ENCODE data around the gene HMCN1. TPM values are rescaled to one million over a fixed set of nuclear protein-coding genes. Genes with fewer than 3 reads are reported as not detected.

Gene HMCN1
- total RNA-seq, 6 donors from 2014 or later, result 15.7 to 43.3 (median 27.2) TPM

DNA sequence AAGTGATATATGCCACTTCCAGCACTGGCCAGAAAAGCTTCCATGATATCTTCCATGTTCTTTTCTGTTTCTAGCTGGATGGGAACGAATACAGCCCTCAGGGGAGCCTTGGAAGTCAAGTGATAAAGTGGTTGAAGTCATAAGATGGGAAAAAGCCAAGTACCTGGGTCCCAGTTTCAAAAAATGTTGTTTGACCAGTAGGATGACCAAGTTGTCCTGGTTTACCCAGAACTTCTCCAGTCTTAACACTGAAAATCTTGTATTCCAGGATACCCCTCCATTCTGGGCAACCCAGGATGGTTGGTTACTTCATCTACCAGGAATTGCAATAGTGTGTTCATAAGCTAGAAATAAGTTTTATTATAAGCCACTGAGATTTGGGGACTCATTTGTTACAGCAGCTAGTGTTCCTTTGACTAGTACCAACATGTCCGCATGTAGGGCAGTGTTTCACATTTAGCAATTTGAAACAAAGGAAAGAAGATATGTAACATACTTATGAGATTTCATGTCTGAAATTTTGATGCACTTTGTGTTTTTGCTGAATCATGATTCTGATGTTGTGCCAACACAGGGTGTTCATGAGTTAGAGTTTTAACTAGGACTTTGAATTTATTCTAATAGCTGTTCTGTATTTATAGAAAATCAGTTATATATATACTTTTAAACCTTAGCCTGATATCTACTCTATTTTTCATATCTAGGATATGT, 500.9 kb downstream of the HMCN1 start:
- no peaks in the 10 kb centered on the region for H3K9me3 ChIP-seq
- H3K4me3 ChIP-seq, result no peak overlapping the region
- H3K4me1 ChIP-seq, result no peaks in the 10 kb centered on the region
- H3K27ac ChIP-seq, result no peak overlapping the region
- no peaks in the 10 kb centered on the region for H3K36me3 ChIP-seq
- ATAC-seq (ENCODE audit: low FRiP score in 2 of 2), result no peak
- 41 to 47% methylated on average over 2 of the region's 2 CpGs for WGBS, 2 donors
- no peaks in the 10 kb centered on the region for H3K27me3 ChIP-seq
- TF ChIP-seq EP300 (IDR thresholded peaks at IDR 0.05) (no peak), CTCF (IDR thresholded peaks at IDR 0.05) (no peak), POLR2AphosphoS5 (IDR thresholded peaks at IDR 0.05) (no peak), POLR2A (IDR thresholded peaks at IDR 0.05) (no peak)
- DNase-seq, result no peak

- ATAC-seq (ENCODE audit: low FRiP score in 2 of 2), result no peak
- 65 to 67% methylated on average over 4 of the region's 4 CpGs for WGBS, 2 donors
Measured at GRCh38 chr1:186235696-186236095, 501.5 kb downstream of the HMCN1 start.

DNA sequence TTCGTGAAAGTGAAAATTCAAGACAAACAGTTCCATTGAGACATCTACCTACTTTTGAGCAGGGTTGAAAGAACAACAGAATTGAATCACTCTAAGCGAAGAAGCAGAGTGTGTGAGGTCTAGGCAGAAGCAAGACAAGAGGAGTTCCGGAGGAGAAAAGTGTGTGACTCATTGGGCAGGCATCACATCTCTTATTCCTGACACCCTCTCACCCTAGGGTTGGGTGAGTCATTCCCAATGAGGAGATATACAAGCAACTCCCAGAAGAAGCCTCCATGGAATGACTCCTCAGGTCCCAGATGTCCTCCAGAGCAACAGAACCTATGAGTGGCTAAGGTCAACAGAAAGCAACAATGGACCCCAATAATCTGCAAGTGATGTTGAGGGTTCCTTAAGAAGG, 502.7 kb downstream of the HMCN1 start:
- no peaks in the 10 kb centered on the region for H3K4me1 ChIP-seq
- no peaks in the 10 kb centered on the region for H3K9me3 ChIP-seq
- H3K27me3 ChIP-seq, result no peaks in the 10 kb centered on the region
- ATAC-seq (ENCODE audit: low FRiP score in 2 of 2), result peak in 1 of 2 donors; percentile 78
- no peak overlapping the region for H3K4me3 ChIP-seq
- no peaks in the 10 kb centered on the region for H3K36me3 ChIP-seq
- WGBS, 2 donors, result 87 to 91% methylated on average over 3 of the region's 3 CpGs
- H3K27ac ChIP-seq, result no peak overlapping the region
- no peak for DNase-seq
- TF ChIP-seq POLR2AphosphoS5 (IDR thresholded peaks at IDR 0.05), result no peak
- no peak for TF ChIP-seq EP300 (IDR thresholded peaks at IDR 0.05)
- TF ChIP-seq POLR2A (IDR thresholded peaks at IDR 0.05), result no peak
- TF ChIP-seq CTCF (IDR thresholded peaks at IDR 0.05), result no peak

More at GRCh38 chr1:186235696-186236095, 501.5 kb downstream of the HMCN1 start:
- no peaks in the 10 kb centered on the region for H3K27me3 ChIP-seq
- H3K27ac ChIP-seq, result no peak overlapping the region
- DNase-seq, result no peak
- no peaks in the 10 kb centered on the region for H3K36me3 ChIP-seq
- no peaks in the 10 kb centered on the region for H3K4me1 ChIP-seq
- TF ChIP-seq EP300 (IDR thresholded peaks at IDR 0.05) (no peak), POLR2A (IDR thresholded peaks at IDR 0.05) (no peak), POLR2AphosphoS5 (IDR thresholded peaks at IDR 0.05) (no peak)
- no peaks in the 10 kb centered on the region for H3K9me3 ChIP-seq
- H3K4me3 ChIP-seq, result no peak overlapping the region

DNA sequence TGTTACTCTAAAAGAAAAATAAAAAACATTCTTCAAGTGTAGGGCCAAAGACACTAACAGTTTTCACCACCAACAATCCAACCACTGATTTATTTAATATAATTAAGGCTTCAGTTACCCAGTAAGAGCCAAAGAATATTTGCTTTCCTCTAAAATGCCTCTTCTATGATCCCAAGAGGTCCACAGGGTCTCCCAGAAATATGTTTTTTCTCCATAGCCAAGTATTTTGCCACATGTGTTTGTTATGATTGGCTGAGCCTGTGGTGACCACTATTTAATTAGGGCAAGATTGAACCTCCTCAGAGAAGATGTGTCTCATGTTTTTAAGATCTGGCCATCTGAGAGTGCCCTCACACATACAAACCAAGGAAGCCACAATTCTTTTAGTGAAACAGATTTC, 505.0 kb downstream of the HMCN1 start:
- Histone ChIP-seq H3K36me3 (no peaks in the 10 kb centered on the region), H3K9me3 (no peaks in the 10 kb centered on the region), H3K27me3 (no peaks in the 10 kb centered on the region), H3K4me3 (no peak overlapping the region), H3K4me1 (no peaks in the 10 kb centered on the region), H3K27ac (no peak overlapping the region)
- DNase-seq, result no peak
- no peak for ATAC-seq (ENCODE audit: low FRiP score in 2 of 2)
- TF ChIP-seq CTCF (IDR thresholded peaks at IDR 0.05) (no peak), EP300 (IDR thresholded peaks at IDR 0.05) (no peak), POLR2AphosphoS5 (IDR thresholded peaks at IDR 0.05) (no peak), POLR2A (IDR thresholded peaks at IDR 0.05) (no peak)

DNA sequence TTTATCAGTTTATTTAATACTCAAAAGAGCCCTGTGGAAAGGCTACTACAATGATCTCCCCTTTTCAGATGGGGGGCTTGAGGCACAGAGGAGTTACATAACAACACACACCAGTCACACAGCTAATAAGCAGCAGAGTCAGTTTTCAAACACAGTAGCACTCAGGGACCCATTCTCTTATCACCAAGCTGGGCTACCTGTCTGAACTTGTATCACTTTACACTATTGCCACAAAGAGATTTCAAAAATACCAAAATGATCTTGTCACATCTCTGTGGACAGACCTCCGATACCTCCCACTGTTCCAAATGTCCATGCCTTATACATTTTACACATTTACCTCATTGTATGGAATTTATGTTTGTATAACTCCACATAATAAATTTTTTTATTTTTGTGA, 506.2 kb downstream of the HMCN1 start:
- H3K4me1 ChIP-seq, result no peaks in the 10 kb centered on the region
- no peaks in the 10 kb centered on the region for H3K9me3 ChIP-seq
- no peak for DNase-seq
- no peak overlapping the region for H3K4me3 ChIP-seq
- no peak for ATAC-seq (ENCODE audit: low FRiP score in 2 of 2)
- no peaks in the 10 kb centered on the region for H3K27me3 ChIP-seq
- 93 to 97% methylated on average over 1 of the region's 1 CpG for WGBS, 2 donors
- H3K27ac ChIP-seq, result no peak overlapping the region
- no peak for TF ChIP-seq POLR2A (IDR thresholded peaks at IDR 0.05)
- TF ChIP-seq CTCF (IDR thresholded peaks at IDR 0.05), result no peak
- no peak for TF ChIP-seq POLR2AphosphoS5 (IDR thresholded peaks at IDR 0.05)
- no peak for TF ChIP-seq EP300 (IDR thresholded peaks at IDR 0.05)
- no peaks in the 10 kb centered on the region for H3K36me3 ChIP-seq

All from upper lobe of left lung (tissue), 6 donors.